HepG2 (cell line): Measurements from ENCODE around the gene PRR36. TPM values are rescaled to one million over a fixed set of nuclear protein-coding genes. Genes with fewer than 3 reads are reported as not detected.
A peak's percentile ranks its signal among the peaks of the same experiment; 100 is the strongest.

Source experiments
- HNRNPLL ChIP-seq: fragments of 200-400 bp; formaldehyde crosslinking; IDR thresholded peaks from 2 replicates; pipeline ENCODE4 v1.6.1; 2017; ENCODE audit warnings: mild to moderate bottlenecking, low read depth, low read length; ENCODE audit not compliant: poor library complexity, severe bottlenecking
- KDM2A ChIP-seq: sonication (generic); formaldehyde crosslinking; IDR thresholded peaks from 2 replicates; pipeline ENCODE4 v1.4.0; 2020; ENCODE audit warnings: low read depth, missing genetic modification reagents, borderline replicate concordance
- MIER3 ChIP-seq: IDR thresholded peaks from 2 replicates; pipeline ENCODE4 v1.6.1; 2016; ENCODE audit warnings: missing compliant biosample characterization, borderline replicate concordance
- NFYB ChIP-seq: sonication (generic); formaldehyde crosslinking; IDR thresholded peaks from 2 replicates; pipeline ENCODE4 v1.4.0; 2020; ENCODE audit warnings: missing genetic modification reagents
- RFX5 ChIP-seq: IDR thresholded peaks from 2 replicates; pipeline ENCODE4 v1.6.1; 2011; ENCODE audit warnings: low read depth, low read length, improper control_type of control experiment
- SMYD3 ChIP-seq: sonication (generic); formaldehyde crosslinking; IDR thresholded peaks from 2 replicates; pipeline ENCODE4 v1.8.1; 2023; ENCODE audit warnings: mild to moderate bottlenecking, missing genetic modification reagents
- ZNF616 ChIP-seq: sonication (generic); formaldehyde crosslinking; IDR thresholded peaks from 2 replicates; pipeline ENCODE4 v1.5.0; 2020; ENCODE audit warnings: low read depth, mild to moderate bottlenecking, missing genetic modification reagents
- polyA plus RNA-seq, 8 experiments: library from polyadenylated mRNA; depleted of rRNA in 3 of 8; stranded (reverse) in 7 of 8; unstranded in 1 of 8; fragments of >200 nt; fragmentation: Illumina TruSeq in 4 of 8; extraction: Trizol in 4 of 8; gene quantifications; 2 replicates each; pipeline versions ENCODE4 v1.2.1 to v1.2.3, GENCODE V29; 2011 to 2016; ENCODE audit warnings: low read depth in 4 of 8, missing spikeins in 1 of 8, mixed read lengths in 1 of 8; ENCODE audit not compliant: insufficient read depth in 1 of 8
- total RNA-seq, 5 experiments: library from RNA; depleted of rRNA; stranded (reverse); fragments of >200 nt; fragmentation: Illumina TruSeq; extraction: Trizol; gene quantifications; 2 replicates each; pipeline ENCODE4 v1.2.3, GENCODE V29; 2016; ENCODE audit warnings: low read depth in 1 of 5
- TF ChIP-seq, protein P1 (sequence below): sonication (generic); formaldehyde crosslinking; IDR thresholded peaks from 2 replicates; pipeline ENCODE4 v1.5.1; 2020; ENCODE audit warnings: mild to moderate bottlenecking, missing genetic modification reagents, moderate library complexity
- TF ChIP-seq, protein P2 (sequence below): sonication (generic); formaldehyde crosslinking; IDR thresholded peaks from 2 replicates; pipeline ENCODE4 v1.5.0; 2020; ENCODE audit warnings: mild to moderate bottlenecking, missing genetic modification reagents, borderline replicate concordance
- TF ChIP-seq, protein P3 (sequence below): sonication (generic); formaldehyde crosslinking; conservative IDR thresholded peaks from 2 replicates; pipeline ENCODE4 v1.4.0; 2020; ENCODE audit warnings: mild to moderate bottlenecking, missing genetic modification reagents, moderate library complexity

Gene PRR36
- total and polyA plus RNA-seq, 2 of the 13 experiments (the other 11 are each of a cell fraction or from before 2014, with no cell fraction given) = 0.07 to 0.17 TPM

- TF ChIP-seq, protein P1, sequence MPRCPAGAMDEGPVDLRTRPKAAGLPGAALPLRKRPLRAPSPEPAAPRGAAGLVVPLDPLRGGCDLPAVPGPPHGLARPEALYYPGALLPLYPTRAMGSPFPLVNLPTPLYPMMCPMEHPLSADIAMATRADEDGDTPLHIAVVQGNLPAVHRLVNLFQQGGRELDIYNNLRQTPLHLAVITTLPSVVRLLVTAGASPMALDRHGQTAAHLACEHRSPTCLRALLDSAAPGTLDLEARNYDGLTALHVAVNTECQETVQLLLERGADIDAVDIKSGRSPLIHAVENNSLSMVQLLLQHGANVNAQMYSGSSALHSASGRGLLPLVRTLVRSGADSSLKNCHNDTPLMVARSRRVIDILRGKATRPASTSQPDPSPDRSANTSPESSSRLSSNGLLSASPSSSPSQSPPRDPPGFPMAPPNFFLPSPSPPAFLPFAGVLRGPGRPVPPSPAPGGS (CRISPR knock-in tag) = peak; percentile 69; the same call in 1 of the 2 replicates
- TF ChIP-seq HNRNPLL (peak; percentile 69), SMYD3 (CRISPR knock-in tag) (0 out of 2 replicates have a peak, but pooled peaks have one; percentile 72), KDM2A (CRISPR knock-in tag) (peak; percentile 95), MIER3 (CRISPR knock-in tag) (peak; percentile 94), ZNF616 (CRISPR knock-in tag) (peak; percentile 86; the same call in 1 of the 2 replicates), RFX5 (peak; percentile 94), NFYB (peak; percentile 34; the same call in 1 of the 2 replicates)
- TF ChIP-seq, protein P2, sequence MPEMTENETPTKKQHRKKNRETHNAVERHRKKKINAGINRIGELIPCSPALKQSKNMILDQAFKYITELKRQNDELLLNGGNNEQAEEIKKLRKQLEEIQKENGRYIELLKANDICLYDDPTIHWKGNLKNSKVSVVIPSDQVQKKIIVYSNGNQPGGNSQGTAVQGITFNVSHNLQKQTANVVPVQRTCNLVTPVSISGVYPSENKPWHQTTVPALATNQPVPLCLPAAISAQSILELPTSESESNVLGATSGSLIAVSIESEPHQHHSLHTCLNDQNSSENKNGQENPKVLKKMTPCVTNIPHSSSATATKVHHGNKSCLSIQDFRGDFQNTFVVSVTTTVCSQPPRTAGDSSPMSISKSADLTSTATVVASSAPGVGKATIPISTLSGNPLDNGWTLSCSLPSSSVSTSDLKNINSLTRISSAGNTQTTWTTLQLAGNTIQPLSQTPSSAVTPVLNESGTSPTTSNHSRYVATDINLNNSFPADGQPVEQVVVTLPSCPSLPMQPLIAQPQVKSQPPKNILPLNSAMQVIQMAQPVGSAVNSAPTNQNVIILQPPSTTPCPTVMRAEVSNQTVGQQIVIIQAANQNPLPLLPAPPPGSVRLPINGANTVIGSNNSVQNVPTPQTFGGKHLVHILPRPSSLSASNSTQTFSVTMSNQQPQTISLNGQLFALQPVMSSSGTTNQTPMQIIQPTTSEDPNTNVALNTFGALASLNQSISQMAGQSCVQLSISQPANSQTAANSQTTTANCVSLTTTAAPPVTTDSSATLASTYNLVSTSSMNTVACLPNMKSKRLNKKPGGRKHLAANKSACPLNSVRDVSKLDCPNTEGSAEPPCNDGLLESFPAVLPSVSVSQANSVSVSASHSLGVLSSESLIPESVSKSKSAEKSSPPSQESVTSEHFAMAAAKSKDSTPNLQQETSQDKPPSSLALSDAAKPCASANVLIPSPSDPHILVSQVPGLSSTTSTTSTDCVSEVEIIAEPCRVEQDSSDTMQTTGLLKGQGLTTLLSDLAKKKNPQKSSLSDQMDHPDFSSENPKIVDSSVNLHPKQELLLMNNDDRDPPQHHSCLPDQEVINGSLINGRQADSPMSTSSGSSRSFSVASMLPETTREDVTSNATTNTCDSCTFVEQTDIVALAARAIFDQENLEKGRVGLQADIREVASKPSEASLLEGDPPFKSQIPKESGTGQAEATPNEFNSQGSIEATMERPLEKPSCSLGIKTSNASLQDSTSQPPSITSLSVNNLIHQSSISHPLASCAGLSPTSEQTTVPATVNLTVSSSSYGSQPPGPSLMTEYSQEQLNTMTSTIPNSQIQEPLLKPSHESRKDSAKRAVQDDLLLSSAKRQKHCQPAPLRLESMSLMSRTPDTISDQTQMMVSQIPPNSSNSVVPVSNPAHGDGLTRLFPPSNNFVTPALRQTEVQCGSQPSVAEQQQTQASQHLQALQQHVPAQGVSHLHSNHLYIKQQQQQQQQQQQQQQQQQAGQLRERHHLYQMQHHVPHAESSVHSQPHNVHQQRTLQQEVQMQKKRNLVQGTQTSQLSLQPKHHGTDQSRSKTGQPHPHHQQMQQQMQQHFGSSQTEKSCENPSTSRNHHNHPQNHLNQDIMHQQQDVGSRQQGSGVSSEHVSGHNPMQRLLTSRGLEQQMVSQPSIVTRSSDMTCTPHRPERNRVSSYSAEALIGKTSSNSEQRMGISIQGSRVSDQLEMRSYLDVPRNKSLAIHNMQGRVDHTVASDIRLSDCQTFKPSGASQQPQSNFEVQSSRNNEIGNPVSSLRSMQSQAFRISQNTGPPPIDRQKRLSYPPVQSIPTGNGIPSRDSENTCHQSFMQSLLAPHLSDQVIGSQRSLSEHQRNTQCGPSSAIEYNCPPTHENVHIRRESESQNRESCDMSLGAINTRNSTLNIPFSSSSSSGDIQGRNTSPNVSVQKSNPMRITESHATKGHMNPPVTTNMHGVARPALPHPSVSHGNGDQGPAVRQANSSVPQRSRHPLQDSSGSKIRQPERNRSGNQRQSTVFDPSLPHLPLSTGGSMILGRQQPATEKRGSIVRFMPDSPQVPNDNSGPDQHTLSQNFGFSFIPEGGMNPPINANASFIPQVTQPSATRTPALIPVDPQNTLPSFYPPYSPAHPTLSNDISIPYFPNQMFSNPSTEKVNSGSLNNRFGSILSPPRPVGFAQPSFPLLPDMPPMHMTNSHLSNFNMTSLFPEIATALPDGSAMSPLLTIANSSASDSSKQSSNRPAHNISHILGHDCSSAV = no peak
- TF ChIP-seq, protein P3, sequence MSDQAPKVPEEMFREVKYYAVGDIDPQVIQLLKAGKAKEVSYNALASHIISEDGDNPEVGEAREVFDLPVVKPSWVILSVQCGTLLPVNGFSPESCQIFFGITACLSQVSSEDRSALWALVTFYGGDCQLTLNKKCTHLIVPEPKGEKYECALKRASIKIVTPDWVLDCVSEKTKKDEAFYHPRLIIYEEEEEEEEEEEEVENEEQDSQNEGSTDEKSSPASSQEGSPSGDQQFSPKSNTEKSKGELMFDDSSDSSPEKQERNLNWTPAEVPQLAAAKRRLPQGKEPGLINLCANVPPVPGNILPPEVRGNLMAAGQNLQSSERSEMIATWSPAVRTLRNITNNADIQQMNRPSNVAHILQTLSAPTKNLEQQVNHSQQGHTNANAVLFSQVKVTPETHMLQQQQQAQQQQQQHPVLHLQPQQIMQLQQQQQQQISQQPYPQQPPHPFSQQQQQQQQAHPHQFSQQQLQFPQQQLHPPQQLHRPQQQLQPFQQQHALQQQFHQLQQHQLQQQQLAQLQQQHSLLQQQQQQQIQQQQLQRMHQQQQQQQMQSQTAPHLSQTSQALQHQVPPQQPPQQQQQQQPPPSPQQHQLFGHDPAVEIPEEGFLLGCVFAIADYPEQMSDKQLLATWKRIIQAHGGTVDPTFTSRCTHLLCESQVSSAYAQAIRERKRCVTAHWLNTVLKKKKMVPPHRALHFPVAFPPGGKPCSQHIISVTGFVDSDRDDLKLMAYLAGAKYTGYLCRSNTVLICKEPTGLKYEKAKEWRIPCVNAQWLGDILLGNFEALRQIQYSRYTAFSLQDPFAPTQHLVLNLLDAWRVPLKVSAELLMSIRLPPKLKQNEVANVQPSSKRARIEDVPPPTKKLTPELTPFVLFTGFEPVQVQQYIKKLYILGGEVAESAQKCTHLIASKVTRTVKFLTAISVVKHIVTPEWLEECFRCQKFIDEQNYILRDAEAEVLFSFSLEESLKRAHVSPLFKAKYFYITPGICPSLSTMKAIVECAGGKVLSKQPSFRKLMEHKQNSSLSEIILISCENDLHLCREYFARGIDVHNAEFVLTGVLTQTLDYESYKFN (CRISPR knock-in tag) = peak; percentile 91
These were observed 21.1 kb downstream of the PRR36 start (continued) for GRCh38 chr19:7852851-7853769.
